Measurements from ENCODE around the gene C10orf71.

DNA sequence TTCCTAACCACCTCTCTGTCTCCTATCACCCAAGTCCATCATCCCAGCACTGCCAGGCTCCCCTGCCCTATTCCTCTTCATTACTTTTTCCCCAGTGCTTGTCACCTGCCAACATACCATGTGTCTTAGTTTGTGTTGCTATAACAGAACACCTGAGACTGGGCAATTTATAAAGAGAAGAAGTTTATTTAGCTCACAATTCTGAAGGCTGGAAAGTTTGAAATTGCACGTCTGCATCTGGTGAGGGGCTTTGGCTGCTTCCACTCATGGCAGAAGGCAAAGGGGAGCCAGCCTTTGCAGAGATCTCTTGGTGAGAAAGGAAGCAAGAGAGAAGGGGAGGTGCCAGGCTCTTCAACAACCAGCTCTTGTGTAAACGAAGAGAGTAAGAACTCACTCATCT, 49.6 kb downstream of the C10orf71 start:
- TF ChIP-seq, protein P1, sequence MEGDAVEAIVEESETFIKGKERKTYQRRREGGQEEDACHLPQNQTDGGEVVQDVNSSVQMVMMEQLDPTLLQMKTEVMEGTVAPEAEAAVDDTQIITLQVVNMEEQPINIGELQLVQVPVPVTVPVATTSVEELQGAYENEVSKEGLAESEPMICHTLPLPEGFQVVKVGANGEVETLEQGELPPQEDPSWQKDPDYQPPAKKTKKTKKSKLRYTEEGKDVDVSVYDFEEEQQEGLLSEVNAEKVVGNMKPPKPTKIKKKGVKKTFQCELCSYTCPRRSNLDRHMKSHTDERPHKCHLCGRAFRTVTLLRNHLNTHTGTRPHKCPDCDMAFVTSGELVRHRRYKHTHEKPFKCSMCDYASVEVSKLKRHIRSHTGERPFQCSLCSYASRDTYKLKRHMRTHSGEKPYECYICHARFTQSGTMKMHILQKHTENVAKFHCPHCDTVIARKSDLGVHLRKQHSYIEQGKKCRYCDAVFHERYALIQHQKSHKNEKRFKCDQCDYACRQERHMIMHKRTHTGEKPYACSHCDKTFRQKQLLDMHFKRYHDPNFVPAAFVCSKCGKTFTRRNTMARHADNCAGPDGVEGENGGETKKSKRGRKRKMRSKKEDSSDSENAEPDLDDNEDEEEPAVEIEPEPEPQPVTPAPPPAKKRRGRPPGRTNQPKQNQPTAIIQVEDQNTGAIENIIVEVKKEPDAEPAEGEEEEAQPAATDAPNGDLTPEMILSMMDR (IDR thresholded peaks at IDR 0.05), result no peak
- TF ChIP-seq POLR2A (IDR thresholded peaks at IDR 0.05), result no peak

Data from testis (tissue), 2 donors.